NCI-H1694 (cell line): Measurements from ENCODE around the gene MIOX.

ENCODE experiments used
- DNase-seq: peaks from one replicate; lab custom pipeline; 2025; lab: John Stamatoyannopoulos, UW

Gene MIOX

DNA sequence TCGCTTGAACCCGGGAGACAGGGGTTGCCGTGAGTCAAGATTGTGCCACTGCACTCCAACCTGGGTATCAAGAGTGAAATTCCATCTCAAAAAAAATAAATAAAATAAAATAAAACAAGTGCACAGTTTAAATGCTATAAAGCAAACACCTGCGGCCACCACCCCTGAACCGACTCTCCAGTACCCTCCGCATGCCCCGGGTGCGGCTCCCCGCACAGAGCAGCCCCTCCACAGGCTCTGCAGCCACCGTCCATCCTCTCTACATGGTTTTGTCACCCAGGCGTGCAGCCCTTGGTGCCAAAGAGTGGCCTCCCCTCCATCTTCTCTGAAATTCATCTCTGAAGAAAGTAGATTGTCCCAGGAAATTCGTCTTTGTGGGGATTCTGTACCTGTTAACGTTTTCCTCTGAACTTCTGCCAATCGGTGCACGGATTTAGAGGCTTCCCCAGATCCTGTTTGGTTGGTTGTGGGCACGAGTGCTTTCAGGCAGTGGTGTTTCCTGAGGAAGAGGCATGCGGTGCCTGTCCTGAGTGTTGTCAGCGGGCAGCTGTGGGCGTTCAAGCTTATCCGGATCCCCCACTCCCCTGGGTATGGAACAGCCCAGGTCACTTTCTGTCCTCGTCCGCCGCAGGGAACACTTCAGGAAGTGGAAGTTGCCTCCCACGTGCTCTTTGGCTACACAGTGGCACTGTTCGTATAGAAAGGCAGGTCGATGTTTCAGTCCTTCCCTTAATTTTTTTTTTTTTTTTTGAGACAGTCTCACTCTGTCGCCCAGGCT lies 4.1 kb downstream of the MIOX start:
- no peak for DNase-seq

DNA sequence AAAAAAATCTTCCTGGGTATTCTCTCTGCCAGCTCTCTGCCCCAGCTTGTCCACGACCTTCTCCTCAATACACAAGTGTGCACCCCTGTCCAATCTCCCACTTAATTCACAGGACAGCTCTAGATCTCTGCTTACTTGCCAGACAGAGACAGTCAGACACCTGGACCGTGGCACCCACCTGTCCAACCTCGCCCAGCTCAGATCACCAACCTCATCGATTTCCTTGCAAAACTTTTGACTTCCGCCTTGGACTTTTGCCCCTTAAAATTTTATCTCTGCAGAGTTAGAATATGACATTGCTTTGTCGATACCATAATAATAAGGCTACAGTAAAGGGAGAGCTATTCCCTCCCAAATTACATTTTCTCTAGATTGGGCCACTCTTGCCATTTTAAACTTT lies 10.4 kb downstream of the MIOX start:
- no peak for DNase-seq

DNA sequence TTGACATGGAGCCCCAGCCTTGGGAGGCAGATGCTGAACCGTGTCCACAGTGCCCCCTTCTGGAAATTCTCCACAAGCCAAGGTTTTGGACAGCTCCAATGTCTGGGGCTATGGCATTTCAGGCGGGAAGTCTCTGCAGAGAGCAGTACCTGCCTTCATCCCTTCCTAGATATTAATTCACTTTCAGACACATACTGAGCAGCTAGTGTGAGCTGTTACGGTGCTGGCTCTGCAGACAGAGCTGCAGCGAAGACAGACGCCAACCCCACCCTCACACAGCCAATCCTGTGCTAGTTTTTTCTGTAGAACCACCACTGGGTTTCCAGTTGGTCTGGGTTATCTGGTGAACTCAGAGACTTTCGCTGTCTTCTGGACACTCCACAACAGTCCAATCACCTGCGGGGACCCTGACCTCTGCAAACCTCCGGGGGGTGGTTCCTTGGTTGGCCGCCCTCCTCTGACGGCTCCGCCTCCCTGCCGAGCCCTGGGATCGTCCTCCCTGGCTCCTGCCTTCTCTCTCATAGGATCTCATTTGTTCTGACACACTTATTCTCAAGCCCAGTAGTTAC lies 11.7 kb downstream of the MIOX start:
- DNase-seq: peak; percentile 82

DNA sequence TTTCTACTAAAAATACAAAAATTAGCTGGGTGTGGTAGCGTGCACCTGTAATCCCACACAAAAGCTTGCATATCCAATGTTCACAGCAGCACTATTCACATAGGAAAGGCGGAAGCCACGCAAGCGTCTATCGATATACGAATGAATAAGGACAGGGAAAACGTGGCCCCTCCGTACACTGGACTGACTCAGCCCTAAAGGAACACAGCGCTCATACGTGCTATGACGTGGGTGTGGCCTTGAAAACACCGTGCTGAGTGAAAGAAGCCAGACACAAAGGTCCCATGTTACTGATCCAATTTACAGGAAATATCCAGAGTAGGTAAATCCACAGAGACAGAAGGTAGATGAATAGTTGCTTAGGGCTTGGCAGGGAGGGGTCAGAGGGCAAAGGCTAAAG lies 13.8 kb downstream of the MIOX start:
- no peak for DNase-seq

DNA sequence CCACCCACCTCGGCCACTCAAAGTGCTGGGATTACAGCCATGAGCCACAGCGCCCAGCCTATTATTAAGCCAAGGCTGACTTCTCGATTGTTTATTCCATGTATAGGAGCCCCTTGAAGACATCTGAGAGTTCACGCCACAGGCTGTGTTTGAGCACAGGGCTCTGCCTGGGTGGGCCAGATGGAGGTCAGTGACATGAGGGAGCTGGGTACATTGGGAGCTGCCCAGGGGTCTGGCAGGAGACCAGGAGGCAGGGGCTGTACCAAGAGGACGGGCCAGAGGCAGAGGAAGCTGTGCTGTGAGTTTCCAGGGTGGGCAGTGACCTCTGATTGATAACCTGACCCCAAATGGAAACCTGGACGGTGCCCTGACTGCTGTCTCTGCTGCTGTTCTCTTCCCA lies 15.4 kb downstream of the MIOX start:
- DNase-seq: no peak

DNA sequence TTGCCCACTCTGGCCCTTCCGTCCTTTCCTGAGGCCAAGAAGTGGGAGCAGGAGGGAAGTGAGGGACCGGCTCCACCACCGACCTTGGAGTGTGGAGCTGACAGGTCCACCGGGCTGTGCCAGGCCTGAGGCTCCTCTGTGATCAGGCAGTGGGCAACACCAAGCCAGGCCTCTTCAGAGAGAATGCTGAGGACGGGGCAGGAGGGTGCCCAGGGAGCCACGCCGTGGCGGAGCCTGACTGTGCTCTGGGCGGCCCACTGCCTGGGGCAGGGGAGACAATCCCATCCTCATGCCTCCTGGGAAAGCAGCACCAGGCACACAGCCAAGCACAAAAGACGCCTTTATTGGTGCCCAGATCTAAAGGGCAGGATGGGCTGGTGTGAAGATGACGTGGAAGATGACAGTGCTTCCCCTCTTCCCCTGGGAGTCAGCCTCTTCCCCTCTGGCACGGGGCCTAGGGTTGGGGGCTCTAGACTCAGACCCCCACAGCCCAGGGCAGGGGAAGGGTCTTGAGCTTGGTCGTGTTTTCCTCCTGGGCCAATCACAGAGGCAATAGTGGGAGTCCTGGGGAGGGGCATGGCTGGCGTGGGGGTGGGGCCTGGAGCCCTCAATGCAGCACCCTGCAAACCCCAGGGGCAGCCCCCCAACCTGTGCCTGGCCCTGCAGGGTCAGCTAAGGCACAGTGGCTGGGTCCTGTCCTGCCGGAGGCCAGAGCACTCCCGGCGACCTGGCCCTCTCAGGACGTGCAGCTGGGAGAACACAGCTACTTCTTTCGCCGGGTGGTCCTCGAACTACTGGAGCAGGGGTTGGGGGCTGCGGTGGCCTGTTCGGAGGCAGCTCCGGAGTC lies 16.2 kb downstream of the MIOX start:
- no peak for DNase-seq

DNA sequence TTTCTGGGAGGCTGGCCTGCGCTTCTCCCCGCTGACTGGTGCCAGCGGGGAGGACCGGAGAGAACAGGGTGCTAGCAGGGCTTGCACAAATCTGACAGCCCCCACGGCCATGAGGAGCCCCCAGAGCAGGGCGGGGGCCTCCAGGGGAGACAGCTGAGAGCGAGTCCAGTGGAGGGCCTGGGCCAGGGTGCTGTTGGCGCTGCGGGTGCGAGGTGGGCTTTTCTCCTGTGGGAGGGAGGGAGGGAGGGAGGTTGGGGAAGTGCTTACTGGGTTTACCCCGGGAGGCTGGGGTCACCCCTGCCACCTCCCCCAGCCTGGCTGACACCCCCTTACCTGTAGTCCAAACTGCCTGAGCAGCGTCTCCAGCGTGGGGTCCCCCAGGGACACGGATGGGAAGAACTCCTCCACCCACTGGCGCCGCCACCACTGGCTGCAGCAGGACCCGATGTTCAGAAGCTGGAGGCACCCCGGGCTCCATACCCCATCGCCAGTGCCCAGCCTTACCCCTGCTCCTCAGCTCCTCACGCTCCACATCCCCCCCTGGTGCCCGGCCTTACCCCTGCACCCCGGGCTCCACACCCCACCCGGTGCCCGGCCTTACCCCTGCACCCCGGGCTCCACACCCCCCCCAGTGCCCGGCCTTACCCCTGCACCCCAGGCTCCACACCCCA lies 17.0 kb downstream of the MIOX start:
- DNase-seq: no peak

DNA sequence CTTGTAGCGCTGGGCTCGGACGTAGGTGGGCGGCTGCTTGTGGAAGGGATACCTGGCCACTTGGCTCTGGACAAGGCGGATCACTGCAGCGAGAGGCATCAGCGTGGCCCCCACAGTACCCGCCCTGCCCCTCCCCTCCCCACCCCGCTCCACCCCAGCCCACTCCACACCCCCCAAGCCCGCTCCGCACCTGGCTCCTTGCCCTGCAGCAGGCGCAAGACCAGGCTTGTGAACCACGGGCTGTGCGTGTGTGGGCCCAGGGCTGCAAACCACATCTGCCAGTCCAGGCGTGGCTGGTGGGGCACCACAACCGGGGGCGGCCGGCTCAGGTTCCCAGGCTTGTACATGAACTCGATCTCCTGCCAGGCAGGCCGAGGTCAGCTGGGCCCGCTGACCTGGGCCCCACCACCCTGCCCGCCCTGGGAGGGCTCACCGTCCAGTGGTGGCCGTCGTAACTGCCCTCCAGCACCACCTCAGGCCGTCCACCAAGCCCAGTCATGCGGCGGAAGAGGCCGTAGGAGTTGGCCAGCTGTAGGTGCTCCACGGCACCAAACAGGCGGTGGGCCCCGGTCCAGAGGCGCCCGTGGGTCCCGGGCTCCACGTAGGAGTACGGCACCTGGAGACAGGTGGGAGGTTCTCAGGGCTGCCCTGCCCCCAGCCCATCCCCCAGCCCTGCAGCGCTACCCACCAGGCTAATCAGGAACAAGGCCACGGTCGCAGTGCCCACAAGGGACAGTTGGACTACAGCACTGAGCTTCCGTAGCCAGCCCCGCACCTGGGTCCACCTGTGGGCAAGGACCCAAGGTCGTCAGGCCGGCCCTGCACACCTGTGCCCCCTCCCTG lies 17.9 kb downstream of the MIOX start:
- no peak for DNase-seq

DNA sequence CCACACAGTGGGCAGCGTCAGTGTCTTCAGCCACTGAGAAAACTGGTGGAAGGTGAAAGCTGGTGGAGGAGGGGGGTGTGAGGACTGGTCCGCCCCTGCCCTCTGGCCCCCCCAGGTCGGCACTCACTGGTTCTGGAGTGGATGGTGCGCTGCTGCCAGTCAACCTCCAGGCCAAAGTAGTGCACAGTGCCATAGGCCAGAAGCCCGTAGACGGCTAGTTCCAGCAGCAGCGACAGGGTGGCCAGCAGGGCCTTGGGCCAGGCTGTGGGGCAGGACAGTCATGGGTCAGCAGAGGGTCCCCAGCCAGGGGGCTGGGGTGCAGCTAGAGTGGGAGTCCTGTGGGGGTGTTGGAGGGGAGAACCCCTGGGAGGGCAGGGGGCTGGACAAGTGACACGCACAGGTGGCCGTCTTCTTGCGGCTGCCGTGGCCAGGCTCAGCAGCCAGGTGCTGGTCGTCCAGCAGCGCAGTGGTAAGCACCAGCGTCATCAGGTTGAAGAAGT lies 18.7 kb downstream of the MIOX start:
- DNase-seq: no peak

DNA sequence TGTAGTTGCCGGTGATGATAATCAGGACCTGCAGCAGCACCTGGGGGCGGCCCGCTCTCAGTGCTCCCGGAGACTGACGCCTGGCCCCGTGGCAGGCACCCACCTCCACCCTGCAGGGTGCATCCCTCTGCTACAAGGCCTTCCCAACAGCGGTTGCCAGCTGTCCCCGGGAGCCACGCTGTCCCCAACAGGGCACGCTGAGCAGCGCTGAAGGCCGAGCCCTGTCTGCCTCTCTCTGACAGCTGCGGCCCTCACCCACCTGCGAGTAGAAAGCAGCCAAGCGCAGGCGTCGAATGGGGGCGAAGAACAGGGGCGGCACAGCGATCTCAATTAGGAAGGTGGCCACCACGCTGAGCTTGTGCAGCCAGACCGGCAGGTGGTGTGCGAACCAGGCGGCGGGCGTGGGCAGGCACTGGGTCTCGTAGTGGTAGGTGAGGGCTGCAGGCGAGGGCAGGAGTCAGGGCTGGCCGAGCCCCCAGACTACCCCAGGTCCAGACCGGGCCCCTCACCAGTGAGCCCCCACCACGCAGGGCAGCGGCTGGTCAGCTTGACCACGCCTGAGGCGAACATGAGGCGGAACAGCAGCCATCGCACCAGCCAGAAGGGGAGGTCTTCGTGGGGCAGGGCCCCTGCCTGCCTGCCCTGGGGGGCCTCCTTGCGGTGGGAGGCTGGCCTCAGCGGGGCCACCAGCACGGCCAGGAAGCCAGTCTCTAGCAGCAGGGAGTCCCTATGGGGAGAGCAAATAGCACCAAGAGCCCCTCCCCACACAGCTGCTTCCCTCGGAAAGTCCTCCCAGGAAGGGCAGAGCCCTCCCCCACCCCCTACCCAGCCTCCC lies 19.3 kb downstream of the MIOX start:
- peak; percentile 60 for DNase-seq

DNA sequence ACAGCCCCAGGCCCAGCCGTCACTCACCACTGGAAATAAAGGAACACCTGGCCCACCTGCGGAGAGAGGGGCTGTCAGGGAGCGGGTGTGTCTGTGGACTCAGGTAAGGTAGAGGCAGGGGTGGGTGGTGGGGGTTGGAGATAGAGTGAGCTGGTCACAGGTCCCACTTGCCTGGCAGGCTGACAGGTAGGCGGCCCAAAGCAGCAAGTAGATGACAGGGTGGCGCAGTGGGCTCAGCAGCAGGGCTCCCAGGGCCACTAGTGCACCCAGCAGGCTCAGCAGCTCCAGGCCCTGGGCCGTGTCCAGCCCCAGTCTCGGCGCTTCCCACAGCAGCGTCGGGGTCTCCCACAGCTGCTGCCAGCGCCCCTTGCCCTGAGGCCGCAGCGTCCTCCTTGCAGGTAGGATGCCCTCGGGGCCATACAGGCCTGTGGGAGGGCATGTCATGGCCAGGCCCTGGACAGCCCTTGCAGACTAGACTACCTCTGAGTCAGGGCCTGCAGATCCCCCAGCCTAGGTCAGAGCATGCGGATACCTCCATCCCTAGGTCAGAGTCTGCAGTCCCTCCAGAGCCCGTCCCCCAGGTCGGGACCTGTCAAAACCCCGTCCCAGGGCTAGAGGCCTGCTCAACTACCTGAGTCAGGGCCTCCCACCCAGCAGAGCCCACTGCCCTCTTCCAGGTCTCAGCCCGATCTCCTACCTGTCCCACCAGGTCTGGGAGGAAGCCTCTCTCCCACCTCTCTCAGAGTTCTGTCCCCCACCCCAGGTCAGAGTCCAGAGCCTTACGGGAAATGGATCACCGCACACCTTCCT lies 20.2 kb downstream of the MIOX start:
- peak; percentile 60 for DNase-seq

DNA sequence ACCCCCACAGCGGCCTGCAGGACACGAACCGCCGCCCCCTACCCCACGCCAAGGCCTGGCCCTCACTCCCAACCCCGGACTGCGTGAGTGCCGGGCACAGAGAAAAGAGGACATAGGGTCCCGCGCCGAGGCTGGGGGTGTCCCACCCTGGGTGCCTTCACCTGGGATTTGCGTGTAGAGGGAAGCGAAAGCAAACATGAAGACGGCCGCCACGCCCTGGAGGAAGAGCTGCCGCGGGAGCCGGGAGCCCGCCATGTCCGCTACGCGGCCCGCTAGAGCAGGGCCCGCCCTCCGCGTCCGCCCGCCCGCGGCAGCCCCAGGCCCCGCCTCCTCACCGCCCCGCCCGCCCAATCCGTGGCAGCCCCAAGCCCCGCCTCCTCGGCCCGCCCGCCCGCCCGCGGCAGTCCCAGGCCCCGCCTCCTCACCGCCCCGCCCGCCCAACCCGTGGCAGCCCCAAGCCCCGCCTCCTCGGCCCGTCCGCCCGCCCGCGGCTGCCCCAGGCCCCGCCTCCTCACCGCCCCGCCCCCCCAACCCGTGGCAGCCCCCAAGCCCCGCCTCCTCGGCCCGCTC lies 20.8 kb downstream of the MIOX start, which contains the start of gene LMF2:
LMF2 (minus strand) TSS at position 282 of the 570 bp plus-strand sequence; CDS start at position 255, 27 bp downstream.
- DNase-seq: peak; percentile 79

DNA sequence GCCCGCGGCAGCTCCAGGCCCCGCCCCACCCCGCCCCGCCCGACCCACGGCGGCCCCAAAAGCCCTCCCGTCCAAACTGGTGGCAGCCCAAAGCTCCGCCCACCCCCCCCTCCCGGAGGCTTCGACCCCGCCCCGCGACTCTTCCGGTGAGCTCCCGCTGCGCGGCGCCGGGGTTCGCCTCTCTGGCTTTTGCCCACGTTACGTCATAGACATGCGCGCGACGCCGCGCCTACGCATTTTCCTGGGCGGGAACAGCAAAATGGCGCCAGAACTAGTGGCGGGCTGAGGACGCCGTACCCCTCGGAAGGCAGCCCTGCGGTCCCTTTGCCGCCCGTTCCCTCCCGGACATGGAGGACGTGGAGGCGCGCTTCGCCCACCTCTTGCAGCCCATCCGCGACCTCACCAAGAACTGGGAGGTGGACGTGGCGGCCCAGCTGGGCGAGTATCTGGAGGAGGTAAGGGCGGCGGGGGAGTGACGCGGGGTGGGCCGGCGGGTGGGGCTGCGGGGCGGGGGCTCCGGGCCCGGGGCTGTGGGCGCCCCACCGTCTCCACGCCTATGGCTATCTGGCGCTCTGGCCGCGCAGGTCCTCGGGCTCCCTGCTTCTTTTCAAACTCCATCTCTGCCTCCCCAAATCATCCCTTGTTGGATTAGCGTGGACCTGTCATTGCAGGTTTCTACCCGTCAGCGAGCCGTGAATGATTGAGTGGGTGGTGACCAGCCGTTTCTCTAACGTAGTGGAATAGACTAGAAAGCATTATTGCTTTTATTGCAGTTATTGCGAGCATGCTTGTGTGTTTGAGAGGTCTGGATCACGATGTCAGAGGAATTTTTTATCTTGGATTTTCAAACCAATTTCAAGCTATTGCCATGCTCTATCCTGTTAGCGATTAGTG lies 21.6 kb downstream of the MIOX start, which contains the start of gene NCAPH2:
NCAPH2 (plus strand) TSS at position 234 of the 894 bp plus-strand sequence; CDS start at position 348, 114 bp downstream.
- DNase-seq: peak; percentile 93

DNA sequence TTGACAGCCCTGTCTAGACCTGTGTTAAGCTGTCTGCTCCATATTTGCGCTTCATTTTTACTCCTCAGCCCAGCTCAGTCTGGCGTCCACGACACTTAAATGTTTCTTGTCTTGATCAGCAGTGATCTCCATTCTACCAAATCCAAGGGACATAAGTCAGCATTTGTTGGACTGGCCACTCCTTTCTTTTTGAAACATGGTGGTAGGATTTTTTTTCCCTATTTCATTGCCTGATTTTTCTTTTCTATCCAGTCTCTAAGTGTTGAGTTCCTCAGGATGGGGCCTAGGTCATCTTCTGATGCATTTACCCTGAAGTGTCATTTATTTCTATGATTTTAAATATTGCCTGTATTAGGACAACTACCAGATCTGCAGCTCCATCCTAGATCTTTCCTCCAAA lies 22.2 kb downstream of the MIOX start:
- no peak for DNase-seq

DNA sequence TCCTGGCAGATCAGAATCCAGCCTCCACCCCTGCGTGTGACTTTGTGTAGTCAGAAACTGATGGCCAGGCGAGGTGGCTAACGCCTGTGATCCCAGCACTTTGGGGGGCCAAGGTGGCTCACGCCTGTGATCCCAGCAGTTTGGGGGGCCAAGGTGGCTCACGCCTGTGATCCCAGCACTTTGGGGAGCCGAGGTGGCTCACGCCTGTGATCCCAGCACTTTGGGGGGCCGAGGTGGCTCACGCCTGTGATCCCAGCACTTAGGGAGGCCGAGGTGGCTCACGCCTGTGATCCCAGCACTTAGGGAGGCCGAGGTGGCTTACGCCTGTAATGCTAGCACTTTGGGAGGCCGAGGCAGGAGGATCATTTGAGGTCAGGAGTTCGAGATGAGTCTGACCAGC lies 26.5 kb downstream of the MIOX start:
- DNase-seq: no peak

DNA sequence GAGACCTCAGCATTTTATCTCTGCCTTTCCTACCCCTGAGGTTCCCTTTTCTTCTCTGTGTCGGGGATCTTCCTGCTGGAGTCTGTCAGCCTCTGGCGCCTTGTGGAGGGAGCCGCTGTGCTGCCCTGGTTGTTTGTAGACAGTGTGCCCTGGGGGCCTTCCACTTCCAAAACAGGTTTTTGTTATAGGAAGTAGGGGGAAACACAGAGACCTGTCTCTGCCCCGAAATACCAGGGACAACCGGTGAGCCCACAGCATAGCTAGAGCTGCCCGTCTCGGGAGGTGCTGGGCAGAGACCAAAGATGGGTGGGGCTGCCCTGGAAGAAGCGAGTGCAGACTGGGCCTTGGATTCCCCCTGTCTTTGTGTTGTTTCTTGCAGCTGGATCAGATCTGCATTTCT lies 29.4 kb downstream of the MIOX start:
- no peak for DNase-seq

DNA sequence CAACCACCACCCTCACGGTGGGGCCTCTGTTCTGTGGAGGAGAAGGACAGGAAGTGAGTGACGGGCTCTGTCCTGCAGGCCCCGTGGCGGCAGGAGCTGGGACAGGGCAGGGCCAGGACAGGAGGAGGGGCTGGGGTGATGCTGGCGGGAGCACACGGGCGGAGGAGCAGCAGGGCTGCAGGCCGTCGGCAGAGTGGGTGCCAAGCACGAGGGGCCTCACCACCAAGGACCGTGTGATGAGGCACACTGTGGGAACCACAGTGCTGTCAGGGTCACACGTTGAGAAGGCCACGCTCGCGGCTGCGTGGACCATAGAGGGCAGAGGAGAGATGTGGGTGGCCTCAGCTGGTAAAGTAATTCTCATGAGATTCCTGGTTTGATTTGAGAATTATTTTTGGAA lies 30.2 kb downstream of the MIOX start:
- no peak for DNase-seq
